DLD1 (cell line): ENCODE results near the gene GRM8.

Source experiments
- in situ Hi-C: cut with HindIII; loops from 2 replicates; pipeline ENCODE4 v1.10.0; 2017; ENCODE audit warnings: low sequenced_read_pairs

Gene GRM8

GRCh38 chr7:126820925-126821324 is 431.8 kb downstream of the GRM8 start:
- in situ Hi-C loops = no loop called here

GRCh38 chr7:126819197-126819484 is 433.6 kb downstream of the GRM8 start:
- in situ Hi-C loops = no loop called here

GRCh38 chr7:126818393-126819196 is 434.1 kb downstream of the GRM8 start:
- in situ Hi-C loops = no loop called here

GRCh38 chr7:126809188-126809587 is 443.6 kb downstream of the GRM8 start:
- in situ Hi-C loops = no loop called here

- in situ Hi-C loops = no loop called here
These were observed 446.1 kb downstream of the GRM8 start for GRCh38 chr7:126806614-126807013.

GRCh38 chr7:126805351-126805750 is 447.4 kb downstream of the GRM8 start:
- in situ Hi-C loops = no loop called here

GRCh38 chr7:126804604-126805003 is 448.1 kb downstream of the GRM8 start:
- in situ Hi-C loops = no loop called here

GRCh38 chr7:126803990-126804389 is 448.8 kb downstream of the GRM8 start:
- in situ Hi-C loops = no loop called here

- in situ Hi-C loops = no loop called here
These were observed 449.6 kb downstream of the GRM8 start for GRCh38 chr7:126803060-126803665.

GRCh38 chr7:126801733-126802132 is 451.0 kb downstream of the GRM8 start:
- in situ Hi-C loops = no loop called here

GRCh38 chr7:126799541-126799940 is 453.2 kb downstream of the GRM8 start:
- in situ Hi-C loops = no loop called here

- in situ Hi-C loops = no loop called here
These were observed 460.2 kb downstream of the GRM8 start for GRCh38 chr7:126792521-126792920.

GRCh38 chr7:126791306-126791705 is 461.4 kb downstream of the GRM8 start:
- in situ Hi-C loops = no loop called here

GRCh38 chr7:126790763-126791162 is 462.0 kb downstream of the GRM8 start:
- in situ Hi-C loops = no loop called here

GRCh38 chr7:126783613-126784012 is 469.1 kb downstream of the GRM8 start:
- in situ Hi-C loops = no loop called here

GRCh38 chr7:126780993-126781392 is 471.7 kb downstream of the GRM8 start:
- in situ Hi-C loops = no loop called here

GRCh38 chr7:126778101-126778500 is 474.6 kb downstream of the GRM8 start:
- in situ Hi-C loops = no loop called here

GRCh38 chr7:126776498-126776897 is 476.2 kb downstream of the GRM8 start:
- in situ Hi-C loops = no loop called here

- in situ Hi-C loops = no loop called here
These were observed 478.7 kb downstream of the GRM8 start for GRCh38 chr7:126774077-126774476.

- in situ Hi-C loops = no loop called here
These were observed 483.9 kb downstream of the GRM8 start for GRCh38 chr7:126768836-126769235.

- in situ Hi-C loops = no loop called here
These were observed 491.7 kb downstream of the GRM8 start for GRCh38 chr7:126760914-126761577.

- in situ Hi-C loops = no loop called here
These were observed 497.4 kb downstream of the GRM8 start for GRCh38 chr7:126755381-126755780.
